ENCODE measurements around the gene LTA4H. TPM values are rescaled to one million over a fixed set of nuclear protein-coding genes. Genes with fewer than 3 reads are reported as not detected.

Gene LTA4H
- total RNA-seq, 1 experiment from 2014 or later = 118 TPM

- intact Hi-C loops (cut with micrococcal nuclease; ENCODE audit: unreplicated experiment) = loop anchor here (5.0 kb wide), 1 partner anchor 171 kb away; no protein-coding TSS in a partner anchor
- POLR2A ChIA-PET (ENCODE audit: unreplicated experiment) = interaction anchor here (1.1 kb wide), 1 partner anchor 11 kb away, joined by 9 read pairs; the partner anchor contains the start of gene LTA4H
- H2AFZ ChIP-seq = no peak overlapping the region
Measured at GRCh38 chr12:96046543-96047228, 11.3 kb upstream of the LTA4H start.

GRCh38 chr12:96045566-96045965, 10.2 kb upstream of the LTA4H start:
- Histone ChIP-seq H3K27ac (peak overlapping the region; percentile 99), H2AFZ (no peak overlapping the region), H3K36me3 (ENCODE audit: low read depth) (no peaks in the 10 kb centered on the region), H3K27me3 (ENCODE audit: insufficient read depth, low read depth) (no peaks in the 10 kb centered on the region), H3F3A (ENCODE audit: insufficient read depth, low read depth) (peaks cover 67% of the 10 kb centered on the region), H3K4me1 (replicated peaks; ENCODE audit: insufficient read depth) (peaks cover 69% of the 10 kb centered on the region), H3K4me3 (no peak overlapping the region), H4K20me1 (ENCODE audit: insufficient read depth) (no peaks in the 10 kb centered on the region), H3K9me2 (ENCODE audit: insufficient read depth) (no peaks in the 10 kb centered on the region), H3K9me3 (ENCODE audit: insufficient read depth, low read depth) (no peaks in the 10 kb centered on the region), H3K79me2 (ENCODE audit: low read depth) (no peaks in the 10 kb centered on the region), H3K4me2 (no peak overlapping the region)
- ChIA-PET POLR2A (ENCODE audit: unreplicated experiment) (no interaction called here), CTCF (interaction anchor here (0.7 kb wide), 1 partner anchor 87 kb away, joined by 3 read pairs; no protein-coding TSS in a partner anchor)
- TF ChIP-seq CTCF (conservative IDR thresholded peaks at IDR 0.05) (no peak), EZH2 (IDR thresholded peaks at IDR 0.05; ENCODE audit: low read depth) (no peak)
- no TSS peak for BruUV-seq (replicated peaks)
- DNase-seq = no peak
- intact Hi-C loops (cut with micrococcal nuclease; ENCODE audit: unreplicated experiment) = loop anchor here (5.0 kb wide), 1 partner anchor 172 kb away; no protein-coding TSS in a partner anchor

More at GRCh38 chr12:96046543-96047228, 11.3 kb upstream of the LTA4H start:
- no peaks in the 10 kb centered on the region for H3K36me3 ChIP-seq (ENCODE audit: low read depth)
- H3K27ac ChIP-seq = peak overlapping the region; percentile 99
- peak overlapping the region; percentile 86 for H3K4me2 ChIP-seq
- H3K79me2 ChIP-seq (ENCODE audit: low read depth) = no peaks in the 10 kb centered on the region
- TF ChIP-seq CTCF (conservative IDR thresholded peaks at IDR 0.05) = no peak
- TF ChIP-seq EZH2 (IDR thresholded peaks at IDR 0.05; ENCODE audit: low read depth) = no peak
- H3K27me3 ChIP-seq (ENCODE audit: insufficient read depth, low read depth) = no peaks in the 10 kb centered on the region
- CTCF ChIA-PET = interaction anchor here (1.0 kb wide), 1 partner anchor 169 kb away, joined by 9 read pairs; no protein-coding TSS in a partner anchor
- H3K4me1 ChIP-seq (replicated peaks; ENCODE audit: insufficient read depth) = peaks cover 69% of the 10 kb centered on the region
- H4K20me1 ChIP-seq (ENCODE audit: insufficient read depth) = no peaks in the 10 kb centered on the region
- peak overlapping the region; percentile 40; the same call in 1 of the 2 replicates for H3K4me3 ChIP-seq
- no peaks in the 10 kb centered on the region for H3K9me2 ChIP-seq (ENCODE audit: insufficient read depth)
- BruUV-seq (replicated peaks) = no TSS peak
- H3K9me3 ChIP-seq (ENCODE audit: insufficient read depth, low read depth) = no peaks in the 10 kb centered on the region
- no peak for DNase-seq
- H3F3A ChIP-seq (ENCODE audit: insufficient read depth, low read depth) = peaks cover 67% of the 10 kb centered on the region

DNA sequence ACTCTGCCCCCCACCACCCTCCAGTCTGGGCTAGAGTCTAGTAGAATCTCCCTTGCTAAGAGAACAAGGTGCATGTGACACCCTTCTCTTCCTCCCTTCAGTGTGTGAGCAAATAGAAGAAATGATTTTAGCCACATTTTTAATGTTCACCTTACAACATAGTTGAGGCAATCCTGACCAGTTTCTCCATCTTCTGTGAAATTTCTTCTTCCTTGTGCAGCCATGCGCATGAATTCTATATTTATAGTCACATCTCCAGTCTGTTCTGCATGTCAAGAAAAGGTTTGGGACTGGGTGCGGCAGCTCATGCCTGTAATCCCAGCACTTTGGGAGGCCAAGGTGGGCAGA, 9.5 kb upstream of the LTA4H start:
- Histone ChIP-seq H3K27ac (peak overlapping the region; percentile 99), H2AFZ (peak overlapping the region; percentile 40; the same call in 1 of the 2 replicates), H3K4me3 (no peak overlapping the region), H3F3A (ENCODE audit: insufficient read depth, low read depth) (peaks cover 63% of the 10 kb centered on the region), H3K27me3 (ENCODE audit: insufficient read depth, low read depth) (no peaks in the 10 kb centered on the region), H3K4me2 (peak overlapping the region; percentile 73), H3K9me3 (ENCODE audit: insufficient read depth, low read depth) (no peaks in the 10 kb centered on the region), H4K20me1 (ENCODE audit: insufficient read depth) (no peaks in the 10 kb centered on the region), H3K9me2 (ENCODE audit: insufficient read depth) (no peaks in the 10 kb centered on the region), H3K4me1 (replicated peaks; ENCODE audit: insufficient read depth) (peaks cover 65% of the 10 kb centered on the region), H3K36me3 (ENCODE audit: low read depth) (no peaks in the 10 kb centered on the region), H3K79me2 (ENCODE audit: low read depth) (no peaks in the 10 kb centered on the region)
- BruUV-seq (replicated peaks) = no TSS peak
- intact Hi-C loops (cut with micrococcal nuclease; ENCODE audit: unreplicated experiment) = loop anchor here (5.0 kb wide), 1 partner anchor 172 kb away; no protein-coding TSS in a partner anchor
- POLR2A ChIA-PET (ENCODE audit: unreplicated experiment) = no interaction called here
- TF ChIP-seq CTCF (conservative IDR thresholded peaks at IDR 0.05) (no peak), EZH2 (IDR thresholded peaks at IDR 0.05; ENCODE audit: low read depth) (no peak)
- DNase-seq = no peak
- CTCF ChIA-PET = no interaction called here

All from PC-9 (cell line).